HG02970 (cell line): ENCODE results near the gene KATNBL1.
"Not testable (repeated sequence)": the region's sequence is repeated elsewhere in the genome, so short reads cannot be mapped to it uniquely, and the experiment has no call there.

ENCODE experiments used
- ATAC-seq: cut with Tn5 transposase; IDR thresholded peaks from one replicate; pipeline ENCODE4 v1.9.1; 2021; ENCODE audit warnings: mild to moderate bottlenecking, moderate library complexity, moderate number of reproducible peaks; ENCODE audit not compliant: unreplicated experiment, low FRiP score

KATNBL1 gene

DNA sequence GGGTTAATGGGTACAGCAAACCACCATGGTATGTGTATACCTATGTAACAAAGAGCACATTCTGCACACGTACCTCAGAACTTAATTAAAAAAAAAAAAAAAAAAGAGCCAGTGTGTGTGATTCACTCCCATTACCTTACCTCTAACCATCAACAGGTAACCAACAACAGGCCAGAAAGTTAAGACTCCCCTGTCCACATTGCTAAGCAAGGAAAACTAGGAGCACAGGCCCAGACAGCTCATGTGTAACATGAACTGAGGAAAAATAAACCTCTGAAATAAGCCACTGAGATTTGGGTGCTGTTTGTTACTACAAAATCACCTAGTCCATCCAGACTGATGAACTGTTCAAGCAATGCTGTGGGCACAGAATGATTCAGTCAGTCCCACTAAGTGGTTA is 6.0 kb downstream of the KATNBL1 start:
- no peak for ATAC-seq

DNA sequence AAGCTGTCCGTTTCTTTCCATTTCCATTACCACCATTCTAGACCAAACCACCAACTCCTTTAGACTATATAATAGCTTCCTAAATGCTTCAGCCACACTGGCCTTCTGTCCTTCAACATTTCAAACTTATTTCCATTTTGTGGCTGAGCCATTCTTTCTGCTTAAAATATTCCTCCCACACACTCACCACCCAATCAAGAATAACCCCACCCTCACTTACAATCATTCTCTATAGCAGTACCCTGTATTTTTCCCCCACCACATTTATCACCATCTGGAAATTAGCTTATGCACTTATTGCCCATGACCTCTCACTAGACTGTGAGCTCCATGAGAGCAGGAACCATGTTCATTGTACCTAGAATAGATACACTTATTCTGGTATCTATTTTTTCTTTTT is 6.6 kb downstream of the KATNBL1 start:
- no peak for ATAC-seq

DNA sequence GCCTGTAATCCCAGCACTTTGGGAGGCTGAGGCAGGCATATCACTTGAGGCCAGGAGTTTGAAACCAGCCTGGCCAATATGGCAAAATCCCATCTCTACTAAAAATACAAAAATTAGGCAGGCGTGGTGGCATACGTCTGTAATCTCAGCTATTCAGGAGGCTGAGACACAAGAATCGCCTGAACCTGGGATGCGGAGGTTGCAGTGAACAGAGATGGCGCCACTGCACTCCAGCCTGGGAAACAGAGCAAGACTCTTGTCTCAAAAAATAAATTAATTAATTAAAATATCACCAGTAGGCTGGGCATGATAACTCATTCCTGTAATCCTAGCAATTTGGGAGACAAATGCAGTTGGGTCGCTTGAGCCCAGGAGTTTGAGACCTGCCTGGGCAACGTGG is 16.6 kb downstream of the KATNBL1 start:
- ATAC-seq, result not testable (repeated sequence)

DNA sequence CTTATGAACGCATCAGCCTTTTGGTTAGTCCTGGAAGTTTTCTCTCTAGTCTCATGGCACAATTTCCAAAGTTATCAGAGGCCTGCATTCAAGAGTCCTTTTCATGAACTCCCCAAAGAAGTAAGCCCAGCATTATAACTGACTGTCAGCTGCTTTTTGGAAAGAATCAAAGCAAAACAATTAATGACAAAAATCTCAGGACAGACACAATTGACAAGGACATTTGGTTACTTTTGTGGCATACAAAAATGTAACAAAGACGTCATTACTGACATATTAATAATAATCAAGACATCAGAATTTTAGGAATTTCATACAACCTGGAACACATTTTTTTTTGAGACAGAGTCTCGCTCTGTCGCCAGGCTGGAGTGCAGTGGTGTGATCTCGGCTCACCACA is 21.2 kb downstream of the KATNBL1 start:
- no peak for ATAC-seq

- ATAC-seq, result no peak
These were observed 24.2 kb downstream of the KATNBL1 start for GRCh38 chr15:34185666-34186065.

DNA sequence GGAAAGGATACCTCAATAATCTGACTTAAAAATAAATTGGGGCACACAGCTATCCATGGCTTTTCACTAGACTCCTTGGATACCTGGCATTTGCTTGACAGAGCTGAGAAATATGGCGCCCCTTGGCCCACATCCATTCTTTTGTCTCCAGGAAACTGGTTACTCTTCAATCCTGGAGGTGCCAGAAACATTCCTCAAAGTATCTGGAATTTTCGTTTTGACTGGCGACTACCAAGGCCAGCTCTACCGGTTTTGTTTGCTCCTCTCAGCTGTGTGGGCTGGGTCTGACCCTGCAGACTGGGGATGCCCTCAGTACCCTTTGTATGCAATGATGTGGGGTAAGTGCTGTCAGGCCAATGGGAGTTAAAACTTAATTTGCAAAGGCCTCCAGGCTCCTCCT is 27.0 kb downstream of the KATNBL1 start:
- ATAC-seq, result no peak

DNA sequence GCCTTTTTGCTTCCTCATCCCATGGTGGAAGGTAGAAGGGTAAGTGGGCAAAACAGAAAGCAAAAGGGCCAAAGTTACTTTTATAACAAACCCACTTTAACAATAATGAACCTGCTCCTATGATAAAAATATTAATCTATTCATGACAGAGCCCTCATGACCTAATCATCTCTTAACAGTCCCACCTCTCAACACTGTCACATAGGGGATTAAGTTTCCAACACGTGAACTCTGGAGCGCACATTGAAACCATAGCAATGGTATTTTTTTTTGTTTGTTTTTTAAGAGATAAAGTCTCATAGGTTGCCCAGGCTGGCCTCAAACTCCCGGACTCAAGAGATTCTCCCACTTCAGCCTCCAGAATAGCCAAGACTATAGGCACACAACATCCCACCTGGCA is 30.7 kb downstream of the KATNBL1 start:
- ATAC-seq, result no peak

DNA sequence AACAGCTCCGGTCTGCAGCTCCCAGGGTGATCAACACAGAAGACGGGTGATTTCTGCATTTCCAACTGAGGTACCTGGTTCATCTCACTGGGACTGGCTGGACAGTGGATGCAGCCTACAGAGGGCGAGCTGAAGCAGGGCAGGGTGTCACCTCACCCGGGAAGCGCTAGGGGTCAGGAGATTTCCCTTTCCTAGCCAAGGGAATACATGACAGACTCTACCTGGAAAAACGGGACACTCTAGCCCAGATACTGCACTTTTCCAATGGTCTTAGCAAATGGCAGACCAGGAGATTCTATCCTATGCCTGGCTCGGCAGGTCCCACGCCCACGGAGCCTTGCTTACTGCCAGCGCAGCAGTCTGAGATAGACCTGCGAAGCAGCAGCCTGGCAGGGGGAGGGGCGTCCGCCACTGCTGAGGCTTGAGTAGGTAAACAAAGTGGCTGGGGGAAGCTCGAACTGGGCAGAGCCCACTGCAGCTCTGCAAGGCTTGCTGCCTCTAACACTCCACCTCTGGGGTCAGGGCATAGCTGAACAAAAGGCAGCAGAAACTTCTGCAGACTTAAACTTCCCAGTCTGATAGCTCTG is 43.8 kb downstream of the KATNBL1 start:
- not testable (repeated sequence) for ATAC-seq

DNA sequence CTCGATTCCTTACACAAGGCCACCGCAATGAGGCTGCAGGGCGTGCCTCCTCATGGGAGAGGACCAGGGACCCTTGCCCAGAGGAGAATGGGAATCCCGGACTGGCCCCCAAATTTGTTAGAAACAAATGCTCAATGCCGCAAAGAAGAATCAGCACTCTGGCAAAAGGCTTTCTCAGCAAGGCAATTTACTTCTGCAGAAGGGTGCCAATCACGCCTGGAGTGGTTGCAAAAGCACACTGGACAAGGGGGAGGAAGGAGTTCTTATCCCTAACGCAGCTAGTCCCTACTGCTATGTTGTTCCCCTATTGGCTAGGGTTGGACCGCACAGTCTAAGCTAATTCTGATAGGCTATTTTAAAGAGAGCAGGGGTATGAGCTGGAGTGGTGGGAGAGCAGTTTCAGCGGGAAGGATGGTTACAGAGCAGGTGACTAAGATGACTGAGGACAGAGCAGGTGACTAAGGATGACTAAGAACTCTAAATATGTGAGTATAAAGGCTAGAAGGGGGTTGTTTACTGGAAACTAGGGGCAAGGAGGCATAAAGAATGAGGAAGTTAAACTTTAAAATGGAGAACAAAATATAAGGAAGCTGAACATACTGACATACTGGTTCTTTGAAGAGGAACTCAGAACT is 48.5 kb downstream of the KATNBL1 start:
- ATAC-seq, result no peak

GRCh38 chr15:34160735-34161134 is 49.2 kb downstream of the KATNBL1 start:
- no peak for ATAC-seq

DNA sequence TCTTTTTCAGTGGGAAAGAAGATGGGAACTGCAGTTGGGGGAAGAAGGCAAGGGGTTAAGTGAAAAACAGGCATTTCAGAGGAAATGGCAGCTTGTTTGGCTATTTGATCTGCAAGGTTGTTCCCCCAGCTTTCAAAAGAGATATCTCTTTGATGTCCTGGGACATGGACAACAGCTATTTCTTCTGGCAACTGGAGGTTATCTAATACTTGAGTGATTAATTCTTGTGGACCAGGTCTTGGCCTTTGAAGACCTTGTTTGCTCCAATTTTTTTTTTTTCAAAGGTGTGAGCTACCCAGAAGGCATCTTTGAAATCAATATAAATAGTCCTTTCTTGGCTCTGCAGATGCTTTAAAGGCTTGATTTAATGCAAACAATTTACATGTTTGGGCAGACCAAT is 51.5 kb downstream of the KATNBL1 start:
- ATAC-seq, result no peak

DNA sequence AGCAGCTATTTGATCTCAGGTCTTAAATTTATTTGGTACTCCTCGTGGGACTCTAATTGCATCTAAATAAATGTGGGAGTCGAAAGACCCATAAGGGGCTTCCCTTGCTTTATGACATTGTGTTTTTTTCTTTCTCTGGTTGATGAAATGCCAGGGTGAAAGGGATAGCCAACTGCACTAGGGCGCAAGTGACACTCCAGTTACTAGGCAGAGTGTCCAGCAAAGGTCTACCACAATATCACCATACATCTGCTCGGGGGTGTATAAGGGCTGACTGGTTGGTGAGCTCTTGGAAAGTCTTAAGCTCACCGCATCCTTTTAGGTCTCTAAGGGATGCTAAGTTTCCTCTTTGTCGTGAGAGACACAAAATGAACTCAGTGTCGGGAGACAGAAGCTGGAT is 54.0 kb downstream of the KATNBL1 start:
- ATAC-seq, result no peak

DNA sequence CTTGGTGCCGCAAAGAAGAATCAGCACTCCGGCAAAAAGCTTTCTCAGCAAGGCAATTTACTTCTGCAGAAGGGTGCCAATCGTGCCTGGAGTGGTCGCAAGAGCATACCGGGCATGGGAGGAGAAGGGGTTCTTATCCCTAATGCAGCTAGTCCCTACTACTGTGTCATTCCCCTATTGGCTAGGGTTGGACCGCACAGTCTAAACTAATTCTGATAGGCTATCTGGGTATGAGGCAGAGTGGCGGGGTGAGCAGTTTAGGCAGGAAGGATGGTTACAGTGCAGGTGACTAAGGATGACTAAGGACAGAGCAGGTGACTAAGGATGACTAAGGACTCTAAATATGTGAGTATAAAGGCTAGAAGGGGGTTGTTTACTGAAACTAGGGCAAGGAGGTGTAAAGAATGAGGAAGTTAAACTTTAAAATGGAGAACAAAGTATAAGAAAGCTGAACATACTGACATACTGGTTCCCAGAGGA is 55.1 kb downstream of the KATNBL1 start:
- no peak for ATAC-seq

DNA sequence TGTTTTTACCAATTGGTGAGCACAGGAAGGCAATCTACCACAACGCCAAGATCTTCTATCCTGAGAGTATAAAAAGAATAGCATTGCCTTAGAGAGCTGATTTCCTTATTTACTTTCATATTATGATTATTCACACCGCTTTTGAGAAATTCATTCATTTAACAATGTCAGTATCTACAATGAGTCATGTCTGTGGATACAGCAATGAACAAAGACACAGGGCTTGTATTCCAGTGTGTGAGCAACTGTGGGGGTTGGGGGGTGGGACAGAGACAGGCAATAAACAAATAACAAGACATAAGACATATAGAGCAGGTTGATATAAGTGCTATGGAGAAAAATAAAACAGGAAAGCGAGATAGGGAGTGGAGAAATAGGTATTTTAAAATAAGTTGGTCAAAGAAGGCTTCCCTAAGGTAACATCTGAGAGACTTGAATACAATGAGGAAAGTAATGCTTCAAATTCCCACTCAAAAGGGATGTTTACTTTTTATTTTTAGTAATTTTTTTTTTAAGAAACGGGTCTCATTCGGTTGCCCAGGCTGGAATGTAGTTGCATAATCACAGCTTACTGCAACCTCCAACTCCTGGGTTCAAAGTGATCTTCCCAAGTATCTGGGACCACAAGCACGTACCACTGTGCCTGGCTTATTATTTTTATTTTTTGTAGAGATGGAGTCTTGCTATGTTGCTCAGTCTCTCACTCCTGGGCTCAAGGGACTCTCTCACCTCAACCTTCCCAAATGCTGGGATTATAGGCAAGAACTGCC is 62.3 kb downstream of the KATNBL1 start:
- ATAC-seq, result no peak

DNA sequence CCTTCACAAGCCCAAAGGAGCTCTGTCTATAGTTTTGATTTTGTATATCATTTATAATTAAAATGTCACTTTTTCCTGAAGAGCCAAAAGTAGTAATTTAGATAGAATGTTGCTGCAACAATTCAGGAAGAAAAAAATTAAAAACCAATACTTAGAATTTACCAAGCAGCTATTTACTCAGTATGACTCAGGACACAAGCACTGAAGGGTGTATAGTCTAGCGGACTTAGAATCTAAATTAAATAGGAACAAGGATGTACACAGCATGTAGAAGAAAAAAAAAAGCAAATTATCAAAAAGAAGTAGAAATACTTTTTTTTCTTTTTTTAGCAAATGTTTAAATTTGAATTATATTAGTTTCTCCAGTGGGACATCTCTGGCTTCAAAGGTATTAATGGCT is 76.4 kb downstream of the KATNBL1 start:
- no peak for ATAC-seq

GRCh38 chr15:34132881-34133280 is 77.0 kb downstream of the KATNBL1 start:
- no peak for ATAC-seq

DNA sequence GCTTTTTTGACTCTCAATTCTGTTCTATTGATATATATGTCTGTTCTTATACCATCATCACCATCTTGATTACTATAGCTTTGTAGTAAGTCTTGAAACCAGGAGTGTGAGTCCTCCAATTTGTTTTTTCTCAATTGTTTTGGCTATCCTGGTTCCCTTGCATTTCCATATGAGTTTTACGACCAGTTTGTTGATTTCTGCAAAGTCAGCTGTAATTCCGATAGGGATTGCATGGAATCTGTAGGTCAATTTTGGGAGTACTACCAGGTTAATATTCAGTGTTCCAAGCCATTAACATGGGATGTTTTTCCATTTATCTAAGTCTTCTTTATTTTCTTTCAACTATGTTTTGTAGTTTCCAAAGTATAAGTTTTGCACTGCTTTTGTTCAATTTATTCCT is 81.0 kb downstream of the KATNBL1 start:
- ATAC-seq, result no peak

DNA sequence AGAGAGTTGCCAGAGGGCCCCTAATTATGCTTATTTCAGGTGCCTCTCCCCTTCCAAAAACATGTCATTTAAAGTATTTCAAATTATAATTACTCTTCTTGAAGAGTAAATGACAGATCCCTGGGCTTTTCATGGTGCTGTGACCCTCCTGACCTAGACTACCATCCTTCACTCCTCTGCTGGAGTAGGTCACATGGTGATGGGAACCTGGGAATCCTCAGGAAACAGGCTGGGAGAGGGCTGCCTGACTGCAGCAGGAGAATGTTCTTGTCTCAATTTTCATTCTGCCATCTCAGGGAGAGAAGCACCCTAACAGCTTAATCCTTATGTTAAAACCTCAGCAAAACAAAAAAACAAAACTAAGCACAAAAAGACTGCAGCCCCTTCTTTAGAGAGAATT is 83.4 kb downstream of the KATNBL1 start:
- ATAC-seq, result no peak

DNA sequence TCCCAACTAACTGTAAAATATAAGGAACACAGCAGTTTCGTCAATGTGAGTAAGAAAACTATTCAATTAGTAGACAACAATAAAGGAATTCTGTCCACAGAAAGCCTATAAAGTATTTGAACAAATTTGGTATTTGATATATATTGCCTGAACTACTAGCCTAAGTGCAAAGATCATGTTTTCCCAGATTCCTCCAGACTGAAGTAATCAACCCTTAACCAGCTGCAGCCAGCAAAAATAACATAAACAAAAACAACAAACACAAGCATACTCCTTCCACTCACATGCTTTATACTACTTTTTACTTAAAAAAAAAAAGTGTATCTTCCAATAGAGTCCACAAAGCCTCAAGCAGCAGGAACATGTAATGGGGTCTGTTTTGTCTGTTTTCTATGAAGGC is 84.0 kb downstream of the KATNBL1 start:
- no peak for ATAC-seq

- no peak for ATAC-seq
These were observed 85.2 kb downstream of the KATNBL1 start for GRCh38 chr15:34124651-34125050.

GRCh38 chr15:34122771-34123183 is 87.1 kb downstream of the KATNBL1 start:
- ATAC-seq, result no peak

DNA sequence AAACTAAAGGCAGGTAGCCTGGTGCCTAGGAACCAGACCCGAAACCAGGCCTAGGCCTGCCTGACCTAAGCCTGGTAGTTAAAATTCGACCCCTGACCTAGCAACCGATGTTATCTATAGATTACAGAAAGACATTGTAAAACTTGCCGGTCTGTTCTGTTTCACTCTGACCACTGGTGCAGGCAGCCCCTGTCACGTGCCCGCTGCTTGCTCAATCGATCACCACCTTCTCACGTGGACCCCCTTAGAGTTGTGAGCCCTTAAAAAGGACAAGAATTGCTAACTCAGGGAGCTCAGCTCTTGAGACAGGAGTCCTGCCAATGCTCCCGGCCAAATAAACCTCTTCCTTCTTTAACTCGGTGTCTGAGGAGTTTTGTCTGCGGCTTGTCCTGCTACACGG is 88.1 kb downstream of the KATNBL1 start:
- ATAC-seq, result not testable (repeated sequence)
